Activated CD8-positive, alpha-beta T cell treated with anti-CD3 and anti-CD28 coated beads, Interleukin-2, amount 10 ng/mL, durations not matched to agents 7 days and 5 days (primary cell): ENCODE data around the gene BMERB1. TPM values are rescaled to one million over a fixed set of nuclear protein-coding genes. Genes with fewer than 3 reads are reported as not detected.

Experiments
- ATAC-seq: fragments of 150-1000 bp; cut with Tn5 transposase; one replicate; pipeline ENCODE4 v1.10.0; 2021; ENCODE audit warnings: moderate library complexity
- CTCF ChIA-PET: fragments of 350-600 bp; sonication (Branson Sonifier 250); formaldehyde crosslinking; loops from one replicate; lab custom pipeline; 2021; ENCODE audit warnings: antibody characterized with exemption; lab: Charles Lee
- POLR2A ChIA-PET: fragments of 350-600 bp; sonication (Branson Sonifier 250); formaldehyde crosslinking; loops from one replicate; lab custom pipeline; 2021; ENCODE audit warnings: antibody characterized with exemption; lab: Charles Lee
- DNase-seq: peaks from one replicate; pipeline ENCODE4 v3.0.0-alpha.2; 2020
- H3K27ac Mint-ChIP-seq: one replicate; pipeline ENCODE4 v1.8.0; 2021; ENCODE audit warnings: mild to moderate bottlenecking, mixed read lengths
- H3K27me3 Mint-ChIP-seq: one replicate; pipeline ENCODE4 v1.8.0; 2021; ENCODE audit warnings: low read depth, mixed read lengths
- H3K36me3 Mint-ChIP-seq: one replicate; pipeline ENCODE4 v1.8.0; 2021; ENCODE audit warnings: low read depth, mixed read lengths
- H3K4me1 Mint-ChIP-seq: one replicate; pipeline ENCODE4 v1.8.0; 2021; ENCODE audit warnings: low read depth, mixed read lengths
- H3K4me3 Mint-ChIP-seq: one replicate; pipeline ENCODE4 v1.8.0; 2021; ENCODE audit warnings: mild to moderate bottlenecking, mixed read lengths
- H3K9me3 Mint-ChIP-seq: one replicate; pipeline ENCODE4 v1.8.0; 2022; ENCODE audit warnings: mixed read lengths; ENCODE audit not compliant: insufficient read depth
- total RNA-seq, 2 experiments: library from RNA; stranded (reverse); gene quantifications; one replicate each; pipeline ENCODE4 v1.2.3, GENCODE V29; 2021

Gene BMERB1
- total RNA-seq, 2 experiments from 2014 or later, result 1.6 to 4.3 TPM

DNA sequence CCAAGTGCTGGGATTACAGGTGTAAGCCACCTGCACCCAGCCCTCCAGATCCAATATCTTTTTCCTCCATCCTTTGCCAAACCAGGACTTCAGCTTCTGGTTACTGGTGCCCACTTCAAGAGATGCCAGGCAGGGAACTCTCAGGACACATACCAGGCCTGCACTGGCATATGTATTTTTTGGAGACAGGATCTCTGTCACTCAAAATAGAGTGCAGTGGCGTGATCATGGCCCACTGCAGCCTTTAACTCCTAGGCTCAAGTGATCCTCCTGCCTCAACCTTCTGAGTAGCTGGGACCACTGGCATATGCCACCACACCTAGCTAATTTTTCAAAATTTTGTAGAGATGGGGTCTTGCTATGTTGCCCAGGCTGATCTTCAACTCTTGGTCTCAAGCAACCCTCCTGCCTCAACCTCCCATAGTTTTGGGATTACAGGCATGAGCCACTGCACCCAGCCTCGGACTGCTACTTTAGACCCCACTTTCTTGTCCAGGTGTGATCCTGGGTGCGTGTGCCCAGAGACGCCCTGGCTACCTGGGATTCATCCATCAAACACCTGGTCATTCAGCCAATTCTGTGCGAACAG, 55.8 kb downstream of the BMERB1 start:
- no peaks in the 10 kb centered on the region for H3K9me3 Mint-ChIP-seq
- no peak overlapping the region for H3K27ac Mint-ChIP-seq
- ATAC-seq, result no peak
- ChIA-PET CTCF (no interaction called here), POLR2A (no interaction called here)
- no peaks in the 10 kb centered on the region for H3K27me3 Mint-ChIP-seq
- H3K36me3 Mint-ChIP-seq, result no peaks in the 10 kb centered on the region
- no peak for DNase-seq
- peaks cover 7% of the 10 kb centered on the region for H3K4me1 Mint-ChIP-seq
- no peak overlapping the region for H3K4me3 Mint-ChIP-seq

DNA sequence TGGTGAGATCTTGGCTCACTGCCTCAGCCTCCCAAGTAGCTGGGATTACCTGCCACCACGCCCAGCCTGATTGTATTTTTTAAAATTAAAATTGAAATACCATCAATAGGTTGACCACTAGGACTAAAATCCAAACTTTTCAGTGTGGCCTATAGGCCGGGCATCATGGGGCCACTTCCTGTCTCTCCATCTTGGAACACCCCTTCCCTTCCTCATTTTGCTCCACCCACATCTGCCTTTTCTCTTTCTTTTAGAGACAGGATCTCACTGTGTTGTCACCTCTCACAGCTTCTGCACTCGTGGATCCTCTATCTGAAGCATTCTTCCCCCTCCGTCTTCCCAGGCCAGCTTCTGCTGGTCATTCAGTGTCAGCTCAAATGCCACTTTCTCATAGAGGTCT, 57.0 kb downstream of the BMERB1 start:
- H3K4me1 Mint-ChIP-seq, result peaks cover 7% of the 10 kb centered on the region
- no peaks in the 10 kb centered on the region for H3K27me3 Mint-ChIP-seq
- DNase-seq, result no peak
- H3K9me3 Mint-ChIP-seq, result no peaks in the 10 kb centered on the region
- POLR2A ChIA-PET, result no interaction called here
- CTCF ChIA-PET, result no interaction called here
- ATAC-seq, result no peak
- H3K4me3 Mint-ChIP-seq, result no peak overlapping the region
- H3K36me3 Mint-ChIP-seq, result no peaks in the 10 kb centered on the region
- no peak overlapping the region for H3K27ac Mint-ChIP-seq

DNA sequence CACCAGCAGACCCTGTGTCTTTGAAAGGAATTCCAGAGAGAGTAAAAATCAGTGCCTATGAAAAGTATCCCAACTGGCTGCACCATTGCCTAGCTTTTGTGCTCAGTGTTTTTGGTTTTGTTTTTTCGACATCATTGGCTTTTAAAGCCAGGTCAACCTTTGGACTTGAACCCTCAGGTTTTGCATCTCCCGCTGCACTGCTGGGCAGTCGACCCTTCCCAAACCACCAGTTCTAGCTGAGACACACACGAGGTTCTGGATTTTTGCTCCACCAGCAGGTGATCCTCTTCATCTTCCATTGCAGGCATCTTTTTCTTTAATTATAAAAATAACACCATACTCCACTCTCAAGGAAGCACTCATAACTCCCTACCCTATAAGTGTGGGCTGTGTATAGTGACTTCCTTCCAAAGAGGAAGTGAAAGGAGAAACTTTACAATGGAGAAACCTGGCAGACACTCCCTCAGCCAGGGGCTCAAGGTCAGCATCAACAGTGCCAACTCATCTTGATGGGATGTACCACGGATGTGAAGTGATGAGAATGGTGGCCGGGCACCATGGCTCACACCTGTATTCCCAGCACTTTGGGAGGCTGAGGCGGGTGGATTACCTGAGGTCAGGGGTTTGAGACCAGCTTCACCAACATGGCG, 57.8 kb downstream of the BMERB1 start:
- no peaks in the 10 kb centered on the region for H3K36me3 Mint-ChIP-seq
- ATAC-seq (no peak), DNase-seq (no peak)
- peaks cover 7% of the 10 kb centered on the region for H3K4me1 Mint-ChIP-seq
- POLR2A ChIA-PET, result no interaction called here
- H3K4me3 Mint-ChIP-seq, result no peak overlapping the region
- no peaks in the 10 kb centered on the region for H3K9me3 Mint-ChIP-seq
- H3K27me3 Mint-ChIP-seq, result no peaks in the 10 kb centered on the region
- no peak overlapping the region for H3K27ac Mint-ChIP-seq
- CTCF ChIA-PET, result no interaction called here

DNA sequence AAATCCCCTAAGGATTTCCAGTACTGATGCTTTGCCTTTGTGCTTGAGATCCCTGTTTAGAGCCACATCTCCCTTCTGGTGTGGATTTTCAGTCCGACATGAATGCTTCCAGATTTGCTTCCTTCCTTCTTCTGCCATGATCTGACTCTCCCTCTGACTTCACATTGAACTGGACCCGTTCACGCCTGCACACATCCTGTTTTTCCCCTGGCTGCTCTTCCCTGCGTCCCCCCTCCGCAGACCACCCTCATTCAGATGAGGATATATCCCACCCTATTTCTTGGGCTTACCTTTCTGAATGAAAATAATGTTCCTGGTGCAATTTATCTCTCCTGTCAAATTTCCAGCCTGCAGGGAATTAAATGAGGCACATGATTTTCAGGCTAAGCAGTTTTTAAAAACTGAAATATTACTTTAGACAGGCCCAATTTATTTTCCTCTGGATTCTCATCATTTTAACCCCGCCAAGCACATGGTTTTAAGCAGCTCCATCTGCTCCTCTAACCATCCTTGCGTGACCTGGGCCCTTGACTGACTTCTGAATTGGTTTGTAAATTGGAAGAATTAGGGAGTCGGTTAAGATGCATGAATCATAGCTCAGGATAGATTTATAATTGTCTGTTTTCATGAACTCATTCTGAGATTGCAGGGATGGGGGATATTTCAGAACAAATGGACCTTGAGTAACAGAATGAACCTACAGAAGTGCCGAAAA, 59.2 kb downstream of the BMERB1 start:
- CTCF ChIA-PET, result no interaction called here
- no peak for ATAC-seq
- no peak for DNase-seq
- H3K27me3 Mint-ChIP-seq, result no peaks in the 10 kb centered on the region
- H3K27ac Mint-ChIP-seq, result no peak overlapping the region
- H3K4me3 Mint-ChIP-seq, result no peak overlapping the region
- H3K36me3 Mint-ChIP-seq, result no peaks in the 10 kb centered on the region
- H3K4me1 Mint-ChIP-seq, result peaks cover 7% of the 10 kb centered on the region
- POLR2A ChIA-PET, result no interaction called here
- no peaks in the 10 kb centered on the region for H3K9me3 Mint-ChIP-seq

DNA sequence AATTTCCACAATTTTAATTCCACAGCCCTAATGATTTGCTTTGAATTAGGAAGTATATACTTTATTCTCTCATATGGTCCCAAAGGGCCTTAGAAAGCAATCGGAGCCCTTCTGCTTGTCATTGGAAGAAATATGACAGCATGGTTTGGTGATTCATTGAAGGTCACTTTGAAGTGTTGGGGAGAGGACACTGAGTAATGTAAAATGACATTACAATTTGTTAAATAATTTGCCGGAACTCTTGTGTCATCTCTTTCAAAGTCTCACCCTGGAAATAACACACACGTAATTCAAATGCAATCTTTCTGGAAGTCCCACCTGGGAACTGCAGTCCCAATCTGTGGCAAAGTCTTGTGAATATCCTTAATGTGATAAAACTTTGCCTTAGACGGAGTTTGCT, 59.8 kb downstream of the BMERB1 start:
- no peak overlapping the region for H3K27ac Mint-ChIP-seq
- ATAC-seq (no peak), DNase-seq (no peak)
- ChIA-PET CTCF (no interaction called here), POLR2A (no interaction called here)
- no peaks in the 10 kb centered on the region for H3K27me3 Mint-ChIP-seq
- no peak overlapping the region for H3K4me3 Mint-ChIP-seq
- H3K4me1 Mint-ChIP-seq, result peaks cover 7% of the 10 kb centered on the region
- H3K36me3 Mint-ChIP-seq, result no peaks in the 10 kb centered on the region
- H3K9me3 Mint-ChIP-seq, result no peaks in the 10 kb centered on the region

DNA sequence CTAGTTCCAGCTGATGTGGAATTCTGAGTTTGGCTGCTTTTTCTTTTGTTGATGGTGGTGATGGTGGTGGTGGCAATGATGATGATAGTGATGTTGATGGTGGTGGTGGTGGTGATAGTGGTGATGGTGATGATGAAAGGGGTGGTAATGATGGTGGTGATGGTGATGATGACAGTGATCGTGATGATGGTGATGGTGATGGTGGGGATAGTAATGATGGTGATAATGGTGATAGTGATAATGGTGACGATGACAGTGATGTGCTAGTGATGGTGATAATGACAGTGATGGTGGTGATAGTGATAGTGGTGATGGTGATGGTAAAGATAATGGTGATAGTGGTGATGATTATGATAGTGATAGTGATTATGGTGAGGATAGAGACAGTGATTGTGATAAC, 61.5 kb downstream of the BMERB1 start:
- no peaks in the 10 kb centered on the region for H3K9me3 Mint-ChIP-seq
- peaks cover 2% of the 10 kb centered on the region for H3K4me1 Mint-ChIP-seq
- no peak overlapping the region for H3K27ac Mint-ChIP-seq
- no peak overlapping the region for H3K4me3 Mint-ChIP-seq
- H3K36me3 Mint-ChIP-seq, result no peaks in the 10 kb centered on the region
- DNase-seq, result no peak
- no peaks in the 10 kb centered on the region for H3K27me3 Mint-ChIP-seq
- ATAC-seq, result no peak
- ChIA-PET CTCF (no interaction called here), POLR2A (no interaction called here)

DNA sequence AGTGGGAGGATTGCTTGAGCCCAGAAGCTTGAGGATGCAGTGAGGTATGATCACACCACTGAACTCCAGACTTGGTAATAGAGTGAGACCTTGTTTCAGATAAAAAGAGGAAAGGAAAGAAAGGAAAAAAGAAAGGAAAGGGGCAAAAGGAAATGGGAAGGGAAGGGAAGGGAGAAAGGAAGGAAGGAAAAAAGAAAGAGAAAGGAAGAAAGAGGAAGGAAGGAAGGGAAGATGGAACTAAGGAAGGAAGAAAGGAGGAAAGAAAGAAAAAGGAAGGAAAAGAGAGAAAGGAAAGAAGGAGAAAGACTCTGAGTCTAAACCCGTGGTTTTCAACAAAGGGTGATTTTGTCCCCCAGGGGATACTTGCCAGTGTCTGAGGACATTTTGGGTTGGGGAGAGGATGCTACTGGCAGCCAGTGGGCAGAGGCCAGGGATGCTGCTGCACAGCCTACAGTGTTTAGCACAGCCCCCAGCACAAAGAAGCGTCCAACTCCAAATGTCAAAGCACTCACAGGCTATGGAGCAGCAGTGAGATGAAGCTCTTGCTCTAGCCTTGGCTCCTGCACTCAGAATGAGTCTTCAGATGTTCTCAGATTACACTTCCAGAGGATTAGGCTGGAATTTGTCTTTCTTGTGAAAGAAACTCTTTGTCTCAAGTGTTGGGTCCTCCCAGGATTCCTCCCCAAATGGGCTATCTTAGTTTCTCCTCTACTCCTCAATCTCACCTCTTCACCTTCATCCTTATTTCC, 64.2 kb downstream of the BMERB1 start:
- ATAC-seq (no peak), DNase-seq (no peak)
- POLR2A ChIA-PET, result no interaction called here

DNA sequence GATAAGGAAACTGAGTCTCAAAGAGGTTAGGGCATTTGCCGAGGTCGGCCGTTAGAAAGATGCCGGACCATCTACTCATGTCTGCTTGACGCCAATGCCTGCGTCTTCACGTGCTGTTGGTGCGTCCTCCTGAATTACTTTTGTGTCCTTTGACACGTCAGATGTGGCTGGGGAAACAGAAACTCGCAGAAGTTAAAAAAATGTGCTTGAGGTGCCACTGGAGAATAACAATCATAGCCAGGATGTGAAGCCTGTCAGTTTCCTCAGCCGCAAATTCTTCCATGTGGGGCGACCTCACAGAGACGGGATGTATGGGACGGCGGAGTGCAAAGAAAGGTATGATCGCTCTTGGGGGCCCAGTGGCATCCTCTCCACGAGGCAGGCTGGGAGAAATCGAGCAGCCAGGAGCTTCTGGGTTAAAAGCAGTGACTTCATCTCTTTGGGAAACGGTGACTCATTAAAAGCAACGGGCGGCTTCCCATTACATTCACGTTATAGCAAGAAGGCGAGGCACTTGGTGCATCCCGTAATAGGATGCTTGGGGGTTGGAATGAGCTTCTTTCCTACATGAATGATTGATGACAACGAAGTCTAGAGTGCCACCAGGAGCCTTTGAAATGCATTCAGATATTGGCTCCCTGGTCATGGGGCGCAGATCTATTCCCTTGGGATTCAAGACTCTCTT, 67.8 kb downstream of the BMERB1 start:
- H3K27ac Mint-ChIP-seq, result no peak overlapping the region
- CTCF ChIA-PET, result no interaction called here

More for the DNA sequence above, 64.2 kb downstream of the BMERB1 start:
- peaks cover 2% of the 10 kb centered on the region for H3K4me1 Mint-ChIP-seq
- CTCF ChIA-PET, result interaction anchor here (1.8 kb wide), 1 partner anchor 11 kb away, joined by 4 read pairs; no protein-coding TSS in a partner anchor
- H3K27ac Mint-ChIP-seq, result no peak overlapping the region
- H3K9me3 Mint-ChIP-seq, result no peaks in the 10 kb centered on the region
- no peak overlapping the region for H3K4me3 Mint-ChIP-seq
- H3K36me3 Mint-ChIP-seq, result no peaks in the 10 kb centered on the region
- no peaks in the 10 kb centered on the region for H3K27me3 Mint-ChIP-seq

DNA sequence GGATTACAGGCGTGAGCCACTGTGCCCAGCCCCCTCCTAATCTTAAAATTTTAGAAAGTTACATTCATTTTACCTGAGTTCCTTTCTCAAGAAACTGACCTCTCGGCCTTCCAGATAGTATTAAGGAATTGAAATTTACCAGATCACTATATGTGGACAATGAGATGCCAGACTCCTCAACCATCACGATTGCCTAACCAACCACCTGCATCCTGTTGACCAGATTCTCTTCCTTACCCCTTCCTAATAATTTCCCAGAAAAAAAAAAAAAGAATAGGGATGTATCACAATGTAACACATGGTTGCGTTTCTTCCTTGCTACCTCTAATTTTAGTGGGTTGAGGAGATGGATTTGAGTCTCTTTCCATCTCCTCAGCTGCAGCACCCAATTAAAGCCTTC, 72.1 kb downstream of the BMERB1 start:
- H3K4me1 Mint-ChIP-seq, result peaks cover 32% of the 10 kb centered on the region
- ChIA-PET CTCF (interaction anchor here (1.1 kb wide), 1 partner anchor 18 kb away, joined by 3 read pairs; no protein-coding TSS in a partner anchor), POLR2A (no interaction called here)
- peaks cover 7% of the 10 kb centered on the region for H3K27me3 Mint-ChIP-seq
- no peak overlapping the region for H3K27ac Mint-ChIP-seq
- DNase-seq, result no peak
- ATAC-seq, result no peak
- no peak overlapping the region for H3K4me3 Mint-ChIP-seq
- H3K9me3 Mint-ChIP-seq, result no peaks in the 10 kb centered on the region
- no peaks in the 10 kb centered on the region for H3K36me3 Mint-ChIP-seq

More for the DNA sequence above, 67.8 kb downstream of the BMERB1 start:
- H3K27me3 Mint-ChIP-seq, result peaks cover 1% of the 10 kb centered on the region
- POLR2A ChIA-PET, result no interaction called here
- H3K9me3 Mint-ChIP-seq, result no peaks in the 10 kb centered on the region
- ATAC-seq, result no peak
- no peak for DNase-seq
- peaks cover under 1% of the 10 kb centered on the region for H3K4me1 Mint-ChIP-seq
- H3K36me3 Mint-ChIP-seq, result no peaks in the 10 kb centered on the region
- H3K4me3 Mint-ChIP-seq, result no peak overlapping the region

DNA sequence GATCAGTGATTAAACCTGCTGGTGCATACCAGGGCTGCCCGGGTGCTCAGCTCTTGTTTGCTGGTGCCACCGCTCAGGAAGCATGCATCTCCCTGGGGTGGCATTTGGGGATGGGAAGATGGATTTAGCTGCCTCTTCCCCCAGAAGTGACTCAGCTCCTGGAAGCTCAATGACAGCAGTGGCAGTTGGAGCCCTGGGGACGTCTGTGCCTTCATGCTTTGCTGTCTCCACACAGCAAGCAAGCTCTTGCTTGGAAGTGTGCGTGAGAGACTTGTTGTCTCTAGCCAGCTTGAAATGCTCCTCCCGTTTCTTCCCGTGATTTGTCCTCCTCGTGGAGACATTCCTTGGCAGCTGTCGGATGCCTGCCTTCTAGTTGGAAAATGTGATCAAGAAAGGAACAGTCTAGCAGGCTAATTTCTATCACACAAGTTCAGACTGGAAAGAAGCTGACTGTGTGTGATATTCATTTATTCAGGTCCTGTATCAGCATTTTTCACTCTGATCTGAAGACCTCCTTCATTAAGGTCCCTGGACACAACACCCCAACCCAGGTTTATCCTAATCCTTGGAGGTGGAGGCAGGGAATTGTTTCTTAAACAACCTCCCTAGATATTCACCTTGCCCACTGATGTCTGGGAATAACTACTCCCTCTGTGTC, 73.0 kb downstream of the BMERB1 start:
- ATAC-seq (no peak), DNase-seq (no peak)
- H3K36me3 Mint-ChIP-seq, result no peaks in the 10 kb centered on the region
- peaks cover 32% of the 10 kb centered on the region for H3K4me1 Mint-ChIP-seq
- ChIA-PET POLR2A (no interaction called here), CTCF (interaction anchor here (0.6 to 1.1 kb wide), 2 partner anchors 17 to 107 kb away, joined by 3 read pairs; no protein-coding TSS in a partner anchor)
- no peak overlapping the region for H3K4me3 Mint-ChIP-seq
- no peak overlapping the region for H3K27ac Mint-ChIP-seq
- H3K27me3 Mint-ChIP-seq, result peaks cover 7% of the 10 kb centered on the region
- H3K9me3 Mint-ChIP-seq, result no peaks in the 10 kb centered on the region
